Measurements from ENCODE around the gene SGPP2. TPM values are rescaled to one million over a fixed set of nuclear protein-coding genes. Genes with fewer than 3 reads are reported as not detected.
A peak's percentile ranks its signal among the peaks of the same experiment; 100 is the strongest.

SGPP2 gene
- total and polyA plus RNA-seq, 8 donors: 0.80 to 10.4 (median 3.6) TPM

GRCh38 chr2:222532315-222532714 is 108.0 kb downstream of the SGPP2 start:
- Histone ChIP-seq H3K9me3 (no peaks in the 10 kb centered on the region), H3K4me1 (no peaks in the 10 kb centered on the region), H3K4me3 (no peak overlapping the region), H3K27ac (no peak overlapping the region), H3K27me3 (no peaks in the 10 kb centered on the region), H3K36me3 (no peaks in the 10 kb centered on the region)
- no peak for TF ChIP-seq CTCF (IDR thresholded peaks at IDR 0.05)
- FAIRE-seq: no peak
- ATAC-seq: no peak
- intact Hi-C loops (cut with DNase I): no loop called here
- DNase-seq: no peak
- 72 to 74% methylated on average over 5 of the region's 5 CpGs for WGBS, 2 donors

- Histone ChIP-seq H3K27ac (no peak overlapping the region), H3K27me3 (no peaks in the 10 kb centered on the region), H3K36me3 (no peaks in the 10 kb centered on the region), H3K4me3 (no peak overlapping the region), H3K9me3 (no peaks in the 10 kb centered on the region), H3K4me1 (no peaks in the 10 kb centered on the region)
- TF ChIP-seq CTCF (IDR thresholded peaks at IDR 0.05): no peak
- DNase-seq (no peak), FAIRE-seq (no peak), ATAC-seq (no peak)
- intact Hi-C loops (cut with DNase I): no loop called here
- 72 to 79% methylated on average over 6 of the region's 6 CpGs for WGBS, 2 donors
Measured at GRCh38 chr2:222535477-222535876, 111.1 kb downstream of the SGPP2 start.

- no peak for ATAC-seq
- no peaks in the 10 kb centered on the region for H3K27me3 ChIP-seq
- no peak for TF ChIP-seq CTCF (IDR thresholded peaks at IDR 0.05)
- H3K4me3 ChIP-seq: no peak overlapping the region
- intact Hi-C loops (cut with DNase I): no loop called here
- H3K4me1 ChIP-seq: no peaks in the 10 kb centered on the region
- WGBS, 2 donors: 65 to 80% methylated on average over 3 of the region's 3 CpGs
- FAIRE-seq: no peak
- H3K36me3 ChIP-seq: no peaks in the 10 kb centered on the region
- no peak for DNase-seq
- no peak overlapping the region for H3K27ac ChIP-seq
- H3K9me3 ChIP-seq: no peaks in the 10 kb centered on the region
Measured at GRCh38 chr2:222538535-222538934, 114.2 kb downstream of the SGPP2 start.

GRCh38 chr2:222544661-222545060 is 120.3 kb downstream of the SGPP2 start:
- H3K27me3 ChIP-seq: no peaks in the 10 kb centered on the region
- WGBS, 2 donors: 79 to 86% methylated on average over 1 of the region's 1 CpG
- no peak for TF ChIP-seq CTCF (IDR thresholded peaks at IDR 0.05)
- intact Hi-C loops (cut with DNase I): no loop called here
- no peaks in the 10 kb centered on the region for H3K36me3 ChIP-seq
- H3K9me3 ChIP-seq: no peaks in the 10 kb centered on the region
- ATAC-seq (no peak), DNase-seq (no peak), FAIRE-seq (no peak)
- H3K4me1 ChIP-seq: no peaks in the 10 kb centered on the region
- no peak overlapping the region for H3K4me3 ChIP-seq
- no peak overlapping the region for H3K27ac ChIP-seq

- ATAC-seq: peak in 1 of 4 donors; percentile 28
- 61 to 80% methylated on average over 6 of the region's 6 CpGs for whole genome bisulfite sequencing, 2 donors
- no peak for FAIRE-seq
- Histone ChIP-seq H3K4me3 (no peak overlapping the region), H3K4me1 (no peaks in the 10 kb centered on the region), H3K27ac (no peak overlapping the region), H3K36me3 (no peaks in the 10 kb centered on the region), H3K9me3 (no peaks in the 10 kb centered on the region), H3K27me3 (peaks cover 0 to 5% (median 0%) of the 10 kb centered on the region in 4 donors)
- DNase-seq: no peak
- intact Hi-C loops (cut with DNase I): no loop called here
- TF ChIP-seq CTCF (IDR thresholded peaks at IDR 0.05): no peak
Measured at GRCh38 chr2:222545823-222546795, 121.8 kb downstream of the SGPP2 start.

All from pancreas (tissue), 10 donors.